ENCODE measurements around the gene RYR3.

The RYR3 gene

GRCh38 chr15:33848011-33848410 is 537.2 kb downstream of the RYR3 start:
- no peak for DNase-seq

GRCh38 chr15:33851079-33851478 is 540.3 kb downstream of the RYR3 start:
- DNase-seq, result no peak

GRCh38 chr15:33852094-33852493 is 541.3 kb downstream of the RYR3 start:
- DNase-seq, result no peak

GRCh38 chr15:33852570-33852969 is 541.8 kb downstream of the RYR3 start:
- DNase-seq, result no peak

- no peak for DNase-seq
Observed at GRCh38 chr15:33857726-33858125, 547.0 kb downstream of the RYR3 start.

- DNase-seq, result no peak
Observed at GRCh38 chr15:33858836-33859235, 548.1 kb downstream of the RYR3 start.

GRCh38 chr15:33859992-33860545 is 549.3 kb downstream of the RYR3 start:
- no peak for DNase-seq

- DNase-seq, result no peak
Observed at GRCh38 chr15:33860754-33861153, 550.0 kb downstream of the RYR3 start.

GRCh38 chr15:33864360-33865075 is 553.8 kb downstream of the RYR3 start:
- no peak for DNase-seq

GRCh38 chr15:33865416-33865815 is 554.6 kb downstream of the RYR3 start:
- DNase-seq, result no peak

GRCh38 chr15:33866101-33866737 is 555.5 kb downstream of the RYR3 start:
- DNase-seq, result no peak

- DNase-seq, result no peak
Observed at GRCh38 chr15:33871980-33872379, 561.2 kb downstream of the RYR3 start.

GRCh38 chr15:33872416-33873106 is 561.8 kb downstream of the RYR3 start:
- no peak for DNase-seq

- no peak for DNase-seq
Observed at GRCh38 chr15:33874156-33874555, 563.4 kb downstream of the RYR3 start.

- no peak for DNase-seq
Observed at GRCh38 chr15:33882921-33883320, 572.2 kb downstream of the RYR3 start.

GRCh38 chr15:33888176-33888575 is 577.4 kb downstream of the RYR3 start:
- DNase-seq, result no peak

- no peak for DNase-seq
Observed at GRCh38 chr15:33894193-33894592, 583.4 kb downstream of the RYR3 start.

- no peak for DNase-seq
Observed at GRCh38 chr15:33902043-33902442, 591.3 kb downstream of the RYR3 start.

GRCh38 chr15:33903661-33904060 is 592.9 kb downstream of the RYR3 start:
- no peak for DNase-seq

- DNase-seq, result no peak
Observed at GRCh38 chr15:33907326-33907725, 596.6 kb downstream of the RYR3 start.

GRCh38 chr15:33908406-33908805 is 597.6 kb downstream of the RYR3 start:
- DNase-seq, result no peak

- no peak for DNase-seq
Observed at GRCh38 chr15:33910741-33911140, 600.0 kb downstream of the RYR3 start.

- no peak for DNase-seq
Observed at GRCh38 chr15:33912326-33912725, 601.6 kb downstream of the RYR3 start.

GRCh38 chr15:33913459-33913858 is 602.7 kb downstream of the RYR3 start:
- no peak for DNase-seq

Data from stimulated activated CD4-positive, alpha-beta T cell treated with anti-CD3 and anti-CD28 coated beads, Interleukin-4, amount 100 ng/mL, for 4 hours (primary cell).